Panc1 (cell line): ENCODE measurements around the gene KRTAP10-4. TPM values are rescaled to one million over a fixed set of nuclear protein-coding genes. Genes with fewer than 3 reads are reported as not detected.

Source experiments
- ATAC-seq: fragments of 200-7000 bp; cut with Tn5 transposase; 2 replicates; pipeline ENCODE4 v1.9.1; 2020; ENCODE audit warnings: mild to moderate bottlenecking, moderate library complexity
- BruUV-seq: library from RNA; stranded (reverse); fragments of 400-500 nt; replicated peaks from 2 replicates; lab custom pipeline; 2021; lab: Mats Ljungman, UMichigan
- CTCF ChIA-PET: fragments of 300-600 bp; sonication (Branson Sonifier 250); formaldehyde crosslinking; loops from one replicate; lab custom pipeline; 2022; ENCODE audit warnings: antibody characterized with exemption; lab: Charles Lee
- POLR2A ChIA-PET: fragments of 300-600 bp; sonication (Branson Sonifier 250); formaldehyde crosslinking; loops from one replicate; lab custom pipeline; 2022; ENCODE audit warnings: antibody characterized with exemption; lab: Charles Lee
- DNase-seq: peaks from one replicate; pipeline ENCODE4 v3.0.0-alpha.2; 2010; ENCODE audit warnings: low read depth, low spot score
- H3K27ac ChIP-seq: 2 replicates; pipeline ENCODE4 v1.5.1; 2011; ENCODE audit warnings: mild to moderate bottlenecking, low read length, inconsistent platforms
- H3K27me3 ChIP-seq: fragments of 200-500 bp; sonication (Bioruptor generic); 2 replicates; pipeline ENCODE4 v1.6.0; 2014; ENCODE audit warnings: low read length, inconsistent platforms; ENCODE audit not compliant: control insufficient read depth, insufficient read depth
- H3K36me3 ChIP-seq: fragments of 200-500 bp; sonication (Bioruptor generic); 2 replicates; pipeline ENCODE4 v1.5.1; 2014; ENCODE audit warnings: inconsistent platforms, mild to moderate bottlenecking, low read length, moderate library complexity; ENCODE audit not compliant: control insufficient read depth, insufficient read depth
- H3K4me1 ChIP-seq: 2 replicates; pipeline ENCODE4 v1.5.1; 2011; ENCODE audit warnings: inconsistent platforms, mild to moderate bottlenecking, low read length, moderate library complexity; ENCODE audit not compliant: control insufficient read depth, insufficient read depth
- H3K4me3 ChIP-seq, 2 experiments: 2 replicates each; pipeline ENCODE4 v1.5.1; 2011 to 2012; ENCODE audit warnings: low read depth in 2 of 2, low read length in 2 of 2, mild to moderate bottlenecking in 2 of 2, inconsistent platforms in 1 of 2, moderate library complexity in 1 of 2
- H3K9me3 ChIP-seq: fragments of 200-500 bp; sonication (Bioruptor generic); 2 replicates; pipeline ENCODE4 v1.5.1; 2014; ENCODE audit warnings: low read depth, mild to moderate bottlenecking, inconsistent platforms, low read length, moderate library complexity; ENCODE audit not compliant: control insufficient read depth, insufficient read depth
- CTCF ChIP-seq: fragments of 450-650 bp; IDR thresholded peaks from 2 replicates; pipeline ENCODE4 v1.5.1; 2017; ENCODE audit warnings: mild to moderate bottlenecking
- POLR2AphosphoS5 ChIP-seq: IDR thresholded peaks from 2 replicates; pipeline ENCODE4 v1.6.1; 2012; ENCODE audit warnings: mild to moderate bottlenecking, low read depth, low read length, moderate library complexity
- REST ChIP-seq, 2 experiments: IDR thresholded peaks; 2 replicates each; pipeline ENCODE4 v1.6.1; 2011 to 2012; ENCODE audit warnings: low read depth in 2 of 2, control low read depth in 1 of 2, low read length in 1 of 2, mild to moderate bottlenecking in 1 of 2, moderate library complexity in 1 of 2; ENCODE audit not compliant: insufficient read depth in 1 of 2
- SIN3A ChIP-seq: IDR thresholded peaks from 2 replicates; pipeline ENCODE4 v1.6.1; 2012; ENCODE audit warnings: low read depth, mild to moderate bottlenecking, low read length, moderate library complexity, borderline replicate concordance; ENCODE audit not compliant: insufficient read depth
- TCF7L2 ChIP-seq: IDR thresholded peaks from 2 replicates; pipeline ENCODE4 v1.6.1; 2011; ENCODE audit warnings: mild to moderate bottlenecking, low read depth, low read length, inconsistent platforms
- in situ Hi-C: cut with HindIII; loops from 2 replicates; pipeline ENCODE4 v1.10.0; 2016; ENCODE audit warnings: low sequenced_read_pairs, low pct_unique_long_range_greater_than_20kb
- intact Hi-C: fragments of 100-400 bp; cut with micrococcal nuclease; formaldehyde crosslinking; loops from one replicate; pipeline ENCODE4 v1.10.0; 2022; ENCODE audit not compliant: unreplicated experiment
- total RNA-seq: library from RNA; stranded (reverse); gene quantifications from one replicate; pipeline ENCODE4 v1.2.1, GENCODE V29; 2021; ENCODE audit not compliant: unreplicated experiment

The KRTAP10-4 gene
- total RNA-seq, 1 experiment from 2014 or later = not detected

GRCh38 chr21:44566403-44566802, 7.1 kb upstream of the KRTAP10-4 start:
- ChIA-PET CTCF (no interaction called here), POLR2A (no interaction called here)
- H3K4me1 ChIP-seq = no peaks in the 10 kb centered on the region
- DNase-seq = no peak
- H3K4me3 ChIP-seq = no peak overlapping the region
- TF ChIP-seq CTCF (no peak), TCF7L2 (no peak), SIN3A (no peak), REST (IDR thresholded peaks at IDR 0.05; ENCODE audit: insufficient read depth in 1 of 2, low read depth in 2 of 2, low read length in 1 of 2) (no peak), POLR2AphosphoS5 (no peak)
- BruUV-seq = no TSS peak
- no peaks in the 10 kb centered on the region for H3K9me3 ChIP-seq
- no peaks in the 10 kb centered on the region for H3K36me3 ChIP-seq
- in situ Hi-C loops (no loop called here), intact Hi-C loops (no loop called here)
- H3K27me3 ChIP-seq = no peaks in the 10 kb centered on the region
- no peak overlapping the region for H3K27ac ChIP-seq
- ATAC-seq = no peak

GRCh38 chr21:44567481-44568171, 5.9 kb upstream of the KRTAP10-4 start:
- in situ Hi-C loops = no loop called here
- ATAC-seq (no peak), DNase-seq (no peak)
- H3K27me3 ChIP-seq = no peaks in the 10 kb centered on the region
- H3K9me3 ChIP-seq = no peaks in the 10 kb centered on the region
- H3K4me3 ChIP-seq = no peak overlapping the region
- TF ChIP-seq TCF7L2 (no peak), CTCF (no peak), POLR2AphosphoS5 (no peak), SIN3A (no peak), REST (IDR thresholded peaks at IDR 0.05; ENCODE audit: insufficient read depth in 1 of 2, low read depth in 2 of 2, low read length in 1 of 2) (no peak)
- H3K36me3 ChIP-seq = no peaks in the 10 kb centered on the region
- POLR2A ChIA-PET = no interaction called here
- no TSS peak for BruUV-seq
- no peaks in the 10 kb centered on the region for H3K4me1 ChIP-seq
- no peak overlapping the region for H3K27ac ChIP-seq
- intact Hi-C loops = no loop called here
- CTCF ChIA-PET = no interaction called here
